ENCODE data around the gene CDRT15L2.
A peak's percentile ranks its signal among the peaks of the same experiment; 100 is the strongest.
"Not testable (repeated sequence)": the region's sequence is repeated elsewhere in the genome, so short reads cannot be mapped to it uniquely, and the experiment has no call there.

Gene CDRT15L2

DNA sequence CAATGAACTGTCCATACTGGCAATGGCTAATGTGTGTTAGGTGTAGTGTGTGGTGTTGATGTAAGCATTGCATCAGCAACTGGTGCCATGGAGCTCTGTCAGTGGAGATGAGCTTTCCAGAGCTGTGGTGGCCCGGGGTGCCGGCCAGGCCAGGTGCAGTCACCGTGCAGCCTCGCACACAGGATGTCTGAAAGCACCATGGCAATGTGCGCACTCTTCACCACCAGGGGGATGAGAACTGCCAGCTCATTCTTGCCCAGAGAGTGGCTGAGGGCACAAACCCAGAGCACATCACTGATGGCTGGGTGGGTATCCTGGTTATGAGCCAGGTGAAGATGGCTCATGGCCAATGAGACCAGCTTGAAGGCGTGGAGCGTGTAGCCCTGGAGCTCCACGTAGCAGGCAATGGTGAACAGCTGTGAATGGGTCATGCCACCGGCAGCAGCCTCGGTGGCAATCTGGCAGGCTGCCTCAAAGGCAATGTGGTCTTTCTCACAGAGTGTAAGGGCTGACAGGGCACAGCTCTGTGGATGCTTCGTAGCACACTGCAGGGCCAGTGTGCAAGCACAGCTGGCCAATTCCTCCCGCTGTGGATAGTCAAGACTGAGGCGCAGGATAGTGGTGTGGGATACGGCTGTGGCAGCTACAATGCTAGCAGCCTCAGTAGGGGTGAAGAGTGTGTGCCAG, 4.5 kb downstream of the CDRT15L2 start:
- DNase-seq = not testable (repeated sequence)

DNA sequence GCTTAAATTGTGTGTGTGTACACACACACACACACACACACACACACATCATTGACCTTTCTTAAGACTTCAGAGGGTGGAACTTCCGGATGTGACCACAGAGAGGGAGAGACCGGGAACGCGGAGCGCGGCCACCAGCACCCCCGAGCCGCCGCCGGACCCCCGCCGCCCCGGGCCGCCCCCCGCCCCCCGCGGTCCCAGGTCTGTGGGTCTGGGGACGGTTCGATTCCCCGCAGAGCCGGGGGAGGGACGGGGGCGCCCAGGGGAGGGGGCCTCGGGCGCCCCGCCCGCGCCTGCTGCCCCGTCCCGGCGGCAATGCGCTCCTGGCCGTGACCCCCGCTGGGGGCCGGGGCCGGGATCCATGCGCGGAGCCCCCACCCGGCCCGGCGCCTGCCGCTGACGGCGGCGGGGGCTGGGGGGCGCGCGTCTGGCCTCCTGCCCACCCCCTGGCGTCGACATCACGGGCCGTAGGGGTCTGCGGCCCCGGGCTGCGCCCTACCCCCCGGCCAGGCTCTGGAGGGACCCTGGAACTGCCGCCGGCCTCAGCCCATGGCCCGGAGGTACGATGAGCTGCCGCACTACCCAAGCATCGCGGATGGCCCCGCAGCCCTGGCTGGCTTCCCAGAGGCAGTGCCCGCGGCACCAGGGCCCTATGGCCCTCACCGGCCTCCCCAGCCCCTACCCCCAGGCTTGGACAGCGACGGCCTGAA, 9.4 kb downstream of the CDRT15L2 start:
- DNase-seq = peak; percentile 47

DNA sequence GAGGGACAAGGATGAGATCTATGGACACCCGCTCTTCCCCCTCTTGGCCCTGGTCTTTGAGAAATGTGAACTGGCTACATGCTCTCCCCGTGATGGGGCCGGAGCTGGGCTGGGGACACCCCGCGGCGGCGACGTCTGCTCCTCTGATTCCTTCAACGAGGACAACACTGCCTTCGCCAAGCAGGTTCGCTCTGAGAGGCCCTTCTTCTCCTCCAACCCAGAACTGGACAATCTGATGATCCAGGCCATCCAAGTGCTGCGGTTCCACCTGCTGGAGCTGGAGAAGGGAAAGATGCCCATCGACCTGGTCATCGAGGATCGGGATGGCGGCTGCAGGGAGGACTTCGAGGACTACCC, 9.9 kb downstream of the CDRT15L2 start:
- DNase-seq = not testable (repeated sequence)

DNA sequence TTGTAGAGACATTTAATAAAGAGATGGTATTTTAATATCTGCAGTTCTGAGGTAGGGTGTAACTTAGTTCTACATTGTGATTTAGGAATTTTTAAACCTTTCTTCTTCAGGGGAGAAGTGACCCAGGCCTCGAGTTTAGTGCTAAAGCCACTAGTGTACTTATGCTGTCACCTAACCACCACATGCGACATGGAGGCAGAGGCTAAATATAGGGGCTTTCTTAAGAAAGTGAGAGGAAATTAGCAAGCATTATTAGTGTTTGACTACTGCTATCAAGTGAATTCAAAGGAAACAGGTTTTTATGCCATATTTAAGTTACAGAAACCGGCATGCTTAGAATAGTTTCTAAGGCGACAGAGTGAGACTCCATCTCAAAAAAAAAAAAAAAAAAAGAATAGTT, 11.5 kb downstream of the CDRT15L2 start:
- not testable (repeated sequence) for DNase-seq

DNA sequence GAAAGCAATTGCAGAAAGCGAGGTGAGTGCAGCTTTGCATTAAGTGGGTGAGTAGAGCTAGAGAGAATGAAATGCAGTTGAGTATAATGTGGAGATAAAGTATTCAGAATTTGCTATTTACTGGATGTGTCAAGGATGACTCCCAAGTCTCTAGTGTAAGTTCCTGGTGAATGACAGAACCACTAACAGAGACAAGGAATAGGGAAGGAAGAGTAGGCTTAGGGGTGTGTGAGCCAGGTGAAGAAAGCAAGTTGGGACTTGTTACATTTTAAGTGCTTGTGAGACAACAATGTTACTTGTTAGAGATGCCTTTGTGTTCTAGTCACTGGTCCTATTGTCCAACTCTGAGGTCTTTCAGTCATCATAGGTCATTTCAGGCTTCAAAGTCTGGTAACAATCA, 26.0 kb downstream of the CDRT15L2 start:
- DNase-seq = not testable (repeated sequence)

DNA sequence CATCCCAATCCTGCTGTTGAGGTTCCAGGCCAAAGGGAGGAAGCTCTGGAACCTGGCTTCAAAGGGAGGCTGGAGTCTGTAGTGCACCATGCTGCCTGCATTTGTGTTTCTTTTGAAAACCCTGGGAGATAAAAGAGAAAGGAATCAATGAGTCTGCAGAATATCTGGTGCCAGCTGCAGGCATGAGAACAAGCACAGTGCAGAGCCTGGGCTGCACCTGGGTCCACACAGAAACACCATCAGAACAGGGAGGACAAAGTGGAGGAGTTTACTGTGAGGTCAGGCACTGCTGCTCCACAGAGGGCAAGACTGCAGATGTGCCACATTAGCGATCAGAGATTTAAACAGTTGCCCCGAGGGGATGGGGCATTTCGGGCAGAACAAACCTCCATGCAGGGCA, 30.0 kb downstream of the CDRT15L2 start:
- DNase-seq = not testable (repeated sequence)

DNA sequence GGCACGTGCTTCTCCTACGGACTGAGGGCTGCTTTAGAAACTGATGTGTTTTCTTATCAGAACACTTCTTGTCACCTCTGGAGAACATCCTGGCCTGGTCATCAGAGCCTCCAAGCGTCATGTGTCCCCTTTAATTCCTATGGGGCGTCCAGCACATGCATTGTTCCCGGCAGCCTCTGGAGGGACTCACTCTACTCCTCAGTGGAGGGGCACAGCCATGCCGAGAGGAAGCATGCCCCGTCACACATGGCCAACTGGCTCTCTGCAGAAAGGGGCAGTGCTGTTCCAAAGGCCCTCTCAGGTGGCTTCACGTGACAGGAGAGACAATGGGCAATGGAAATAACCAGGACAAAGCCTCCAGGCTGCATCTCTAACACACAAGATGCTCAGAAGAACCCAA, 31.8 kb downstream of the CDRT15L2 start:
- DNase-seq = no peak

DNA sequence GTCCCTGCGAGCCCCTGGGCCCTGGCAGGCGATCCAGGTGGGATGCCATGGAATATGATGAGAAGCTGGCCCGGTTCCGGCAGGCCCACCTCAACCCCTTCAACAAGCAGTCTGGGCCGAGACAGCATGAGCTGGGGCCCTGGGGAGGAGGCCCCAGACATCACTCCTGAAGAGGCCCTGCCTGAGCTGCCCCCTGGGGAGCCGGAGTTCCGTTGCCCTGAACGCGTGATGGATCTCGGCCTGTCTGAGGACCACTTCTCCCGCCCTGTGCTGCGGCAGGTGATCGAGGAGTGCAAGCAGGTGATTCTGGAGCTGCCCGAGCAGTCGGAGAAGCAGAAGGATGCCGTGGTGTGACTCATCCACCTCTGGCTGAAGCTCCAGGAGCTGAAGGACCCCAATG, 33.1 kb downstream of the CDRT15L2 start:
- peak; percentile 16 for DNase-seq

DNA sequence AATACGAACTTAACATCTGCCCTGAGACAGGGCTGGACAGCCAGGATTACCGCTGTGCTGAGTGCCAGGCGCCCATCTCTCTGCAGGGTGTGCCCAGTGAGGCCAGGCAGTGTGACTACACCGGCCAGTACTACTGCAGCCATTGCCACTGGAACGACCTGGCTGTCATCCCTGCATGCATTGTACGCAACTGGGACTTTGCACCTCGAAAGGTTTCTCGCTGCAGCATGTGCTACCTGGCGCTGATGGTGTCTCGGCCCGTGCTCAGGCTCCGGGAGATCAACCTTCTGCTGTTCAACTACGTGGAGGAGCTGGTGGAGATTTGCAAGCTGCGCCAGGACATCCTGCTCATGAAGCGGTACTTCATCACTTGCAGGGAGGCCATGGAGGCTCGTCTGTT, 33.7 kb downstream of the CDRT15L2 start:
- no peak for DNase-seq

DNA sequence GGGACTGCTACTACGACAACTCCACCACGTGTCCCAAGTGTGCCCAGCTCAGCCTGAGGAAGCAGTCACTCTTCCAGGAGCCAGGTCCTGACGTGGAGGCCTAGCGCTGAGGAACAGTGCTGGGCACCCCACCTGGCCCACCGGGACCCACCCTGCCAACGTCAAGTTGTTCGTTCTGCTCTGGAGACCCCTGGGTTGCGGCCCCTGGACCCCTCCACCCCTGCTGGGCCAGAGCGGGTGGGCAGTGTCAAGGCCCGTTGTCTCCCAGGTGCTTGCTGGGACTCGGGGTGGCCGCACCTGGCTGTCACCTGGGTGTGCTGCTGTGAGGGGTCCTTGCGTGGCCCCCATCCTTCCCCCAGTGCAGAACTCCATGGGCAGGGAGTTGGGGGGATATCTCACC, 34.4 kb downstream of the CDRT15L2 start:
- no peak for DNase-seq

DNA sequence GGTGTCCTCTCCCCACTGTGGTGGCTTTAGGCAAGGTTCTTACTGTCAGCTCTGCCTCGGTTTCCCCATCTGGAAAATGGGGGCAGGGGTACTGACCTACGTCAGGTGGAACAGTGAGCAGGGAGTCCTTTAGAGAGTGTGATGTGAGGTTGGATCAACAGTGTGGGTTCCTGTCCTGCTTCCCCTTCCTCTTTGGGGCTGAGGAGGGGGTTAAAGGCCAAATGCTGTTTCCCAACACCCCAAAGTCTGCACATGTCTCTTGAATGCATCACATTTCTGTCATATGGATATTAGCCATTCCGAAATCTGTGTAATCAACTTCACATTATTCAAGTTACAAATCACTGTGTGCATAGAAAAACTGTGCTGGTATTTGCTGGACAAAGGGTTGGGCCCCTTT, 35.9 kb downstream of the CDRT15L2 start:
- DNase-seq = not testable (repeated sequence)

Measured in DMS53 (cell line).